ENCODE measurements around the gene KIF20B. TPM values are rescaled to one million over a fixed set of nuclear protein-coding genes. Genes with fewer than 3 reads are reported as not detected.
A peak's percentile ranks its signal among the peaks of the same experiment; 100 is the strongest.

Gene KIF20B
- total RNA-seq, 1 donor from 2014 or later: 46.7 TPM

DNA sequence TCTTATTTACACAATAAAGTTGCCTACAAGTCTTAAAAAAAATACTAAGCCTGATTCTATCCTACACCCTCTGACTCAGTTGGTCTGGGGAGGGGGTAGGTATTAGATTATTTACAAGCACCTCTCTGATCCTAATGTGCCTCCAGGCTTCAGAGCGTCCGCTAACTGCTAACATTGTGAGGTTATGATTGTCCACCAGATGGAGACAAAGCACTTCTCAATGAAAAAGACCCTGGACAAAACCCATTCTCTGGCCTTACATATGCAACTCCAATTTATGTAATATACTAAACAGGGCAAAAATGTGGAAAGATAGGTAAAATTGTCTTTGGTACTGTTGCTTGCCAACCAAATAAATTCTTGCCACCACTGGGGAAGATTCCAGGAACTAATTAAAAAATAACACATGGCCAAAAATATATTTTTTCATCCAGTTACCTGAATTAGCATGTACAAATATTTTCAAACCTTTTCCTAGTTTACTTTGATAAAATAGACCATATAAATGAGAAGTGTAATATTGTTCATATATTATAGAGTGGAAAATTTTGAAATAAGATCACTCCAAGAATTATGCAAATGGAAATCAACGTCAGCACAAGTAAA is 92.4 kb downstream of the KIF20B start:
- TF ChIP-seq, protein P1, sequence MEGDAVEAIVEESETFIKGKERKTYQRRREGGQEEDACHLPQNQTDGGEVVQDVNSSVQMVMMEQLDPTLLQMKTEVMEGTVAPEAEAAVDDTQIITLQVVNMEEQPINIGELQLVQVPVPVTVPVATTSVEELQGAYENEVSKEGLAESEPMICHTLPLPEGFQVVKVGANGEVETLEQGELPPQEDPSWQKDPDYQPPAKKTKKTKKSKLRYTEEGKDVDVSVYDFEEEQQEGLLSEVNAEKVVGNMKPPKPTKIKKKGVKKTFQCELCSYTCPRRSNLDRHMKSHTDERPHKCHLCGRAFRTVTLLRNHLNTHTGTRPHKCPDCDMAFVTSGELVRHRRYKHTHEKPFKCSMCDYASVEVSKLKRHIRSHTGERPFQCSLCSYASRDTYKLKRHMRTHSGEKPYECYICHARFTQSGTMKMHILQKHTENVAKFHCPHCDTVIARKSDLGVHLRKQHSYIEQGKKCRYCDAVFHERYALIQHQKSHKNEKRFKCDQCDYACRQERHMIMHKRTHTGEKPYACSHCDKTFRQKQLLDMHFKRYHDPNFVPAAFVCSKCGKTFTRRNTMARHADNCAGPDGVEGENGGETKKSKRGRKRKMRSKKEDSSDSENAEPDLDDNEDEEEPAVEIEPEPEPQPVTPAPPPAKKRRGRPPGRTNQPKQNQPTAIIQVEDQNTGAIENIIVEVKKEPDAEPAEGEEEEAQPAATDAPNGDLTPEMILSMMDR (conservative IDR thresholded peaks at IDR 0.05): peak; percentile 91
- H3K27ac Mint-ChIP-seq (ENCODE audit: unreplicated experiment): no peak overlapping the region
- no peaks in the 10 kb centered on the region for H3K36me3 Mint-ChIP-seq (ENCODE audit: low read depth)
- no peak overlapping the region for H3K4me3 Mint-ChIP-seq
- DNase-seq (ENCODE audit: low read depth, low spot score): peak; percentile 43
- no peaks in the 10 kb centered on the region for H3K27me3 Mint-ChIP-seq (ENCODE audit: low read depth)
- no peaks in the 10 kb centered on the region for H3K4me1 Mint-ChIP-seq
- no peaks in the 10 kb centered on the region for H3K9me3 Mint-ChIP-seq

DNA sequence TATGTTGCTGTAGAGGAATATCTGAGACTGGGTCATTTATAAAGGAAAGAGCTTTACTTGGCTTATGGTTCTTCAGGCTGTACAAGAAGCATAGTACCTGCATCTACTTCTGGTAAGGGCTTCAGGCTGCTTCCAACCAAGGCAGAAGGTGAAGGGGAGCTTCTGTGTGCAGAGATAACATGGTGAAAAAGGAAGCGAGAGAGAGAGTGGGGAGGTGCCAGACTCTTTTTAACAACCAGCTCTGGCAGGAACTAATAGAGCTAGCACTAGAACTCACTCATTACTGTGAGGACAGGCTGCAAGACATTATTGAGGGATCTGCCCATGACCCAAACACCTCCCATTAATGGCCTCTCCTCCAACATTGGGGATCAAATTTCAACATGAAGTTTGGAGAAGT is 94.5 kb downstream of the KIF20B start:
- Mint-ChIP-seq H3K4me1 (no peaks in the 10 kb centered on the region), H3K9me3 (no peaks in the 10 kb centered on the region), H3K36me3 (ENCODE audit: low read depth) (no peaks in the 10 kb centered on the region), H3K27ac (ENCODE audit: unreplicated experiment) (no peak overlapping the region), H3K4me3 (no peak overlapping the region), H3K27me3 (ENCODE audit: low read depth) (no peaks in the 10 kb centered on the region)
- TF ChIP-seq, protein P1 (conservative IDR thresholded peaks at IDR 0.05): no peak
- DNase-seq (ENCODE audit: low read depth, low spot score): no peak

DNA sequence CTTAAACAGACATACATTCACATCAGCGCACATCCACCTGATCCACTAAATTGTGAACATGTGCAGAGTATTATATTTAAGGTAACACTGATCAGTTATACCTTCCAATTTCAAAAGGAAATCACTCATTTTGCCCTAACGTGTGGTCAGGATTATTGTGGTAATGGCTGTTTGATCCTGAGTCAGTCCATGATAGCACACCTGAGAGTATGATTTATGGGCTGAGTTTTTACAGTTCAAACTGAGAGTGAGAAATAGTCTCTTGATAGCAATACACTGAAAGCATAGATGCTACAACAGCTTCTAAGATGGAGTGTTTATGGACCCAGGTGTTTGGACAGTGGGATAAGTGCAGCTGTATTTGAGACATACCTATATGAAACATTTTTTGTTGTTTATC is 96.7 kb downstream of the KIF20B start:
- H3K4me1 Mint-ChIP-seq: no peaks in the 10 kb centered on the region
- no peak for DNase-seq (ENCODE audit: low read depth, low spot score)
- no peaks in the 10 kb centered on the region for H3K27me3 Mint-ChIP-seq (ENCODE audit: low read depth)
- H3K9me3 Mint-ChIP-seq: no peaks in the 10 kb centered on the region
- no peak overlapping the region for H3K27ac Mint-ChIP-seq (ENCODE audit: unreplicated experiment)
- TF ChIP-seq, protein P1 (conservative IDR thresholded peaks at IDR 0.05): no peak
- H3K36me3 Mint-ChIP-seq (ENCODE audit: low read depth): no peaks in the 10 kb centered on the region
- no peak overlapping the region for H3K4me3 Mint-ChIP-seq

DNA sequence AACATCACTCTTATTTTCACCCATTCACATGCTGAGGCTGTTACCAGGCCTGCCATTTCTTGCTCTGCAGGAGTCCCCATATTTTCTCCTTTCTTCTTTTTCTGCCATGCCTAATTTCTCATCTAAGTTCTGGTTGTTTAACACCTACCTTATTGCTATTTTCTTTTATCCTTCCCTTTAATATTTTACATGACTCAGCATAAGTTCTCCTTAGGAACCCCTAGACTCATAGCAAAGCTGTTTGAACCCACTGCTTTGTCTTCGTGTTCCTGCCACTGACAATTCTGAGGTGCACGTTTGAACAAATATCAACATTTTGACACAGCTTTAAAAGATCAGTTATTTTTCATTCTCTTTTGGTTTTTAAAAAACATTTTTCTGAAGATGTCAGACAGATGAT is 98.2 kb downstream of the KIF20B start:
- H3K9me3 Mint-ChIP-seq: no peaks in the 10 kb centered on the region
- TF ChIP-seq, protein P1 (conservative IDR thresholded peaks at IDR 0.05): no peak
- no peak overlapping the region for H3K4me3 Mint-ChIP-seq
- no peak for DNase-seq (ENCODE audit: low read depth, low spot score)
- no peaks in the 10 kb centered on the region for H3K4me1 Mint-ChIP-seq
- H3K36me3 Mint-ChIP-seq (ENCODE audit: low read depth): no peaks in the 10 kb centered on the region
- peaks cover 2% of the 10 kb centered on the region for H3K27me3 Mint-ChIP-seq (ENCODE audit: low read depth)
- no peak overlapping the region for H3K27ac Mint-ChIP-seq (ENCODE audit: unreplicated experiment)

DNA sequence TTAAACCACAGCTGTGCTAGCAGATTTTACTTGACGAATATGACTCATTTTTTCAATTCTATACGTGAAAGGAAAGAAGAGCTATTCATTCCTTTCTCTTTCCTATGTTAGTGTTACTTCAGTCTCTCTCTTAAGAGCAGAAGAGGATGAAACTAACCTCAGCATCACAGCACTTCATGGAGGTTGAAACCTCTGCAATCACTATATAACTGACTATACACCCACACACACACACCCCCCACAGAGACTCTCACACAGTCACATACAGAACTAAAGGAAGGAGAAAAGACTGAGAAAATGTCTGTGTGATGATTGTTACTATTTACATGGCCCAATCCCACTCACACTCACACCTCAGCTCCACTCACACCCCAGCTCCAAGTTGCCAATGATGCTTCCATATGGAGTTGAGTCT is 104.2 kb downstream of the KIF20B start:
- no peak overlapping the region for H3K27ac Mint-ChIP-seq (ENCODE audit: unreplicated experiment)
- no peak overlapping the region for H3K4me3 Mint-ChIP-seq
- H3K36me3 Mint-ChIP-seq (ENCODE audit: low read depth): no peaks in the 10 kb centered on the region
- H3K4me1 Mint-ChIP-seq: no peaks in the 10 kb centered on the region
- H3K27me3 Mint-ChIP-seq (ENCODE audit: low read depth): peaks cover 6% of the 10 kb centered on the region
- H3K9me3 Mint-ChIP-seq: no peaks in the 10 kb centered on the region
- TF ChIP-seq, protein P1 (conservative IDR thresholded peaks at IDR 0.05): no peak
- no peak for DNase-seq (ENCODE audit: low read depth, low spot score)
